Activated effector memory CD4-positive, alpha-beta T cell treated with Interleukin-2 at 50 U/mL for 16 hours (primary cell): ENCODE measurements around the gene PCLAF.
A peak's percentile ranks its signal among the peaks of the same experiment; 100 is the strongest.
"Not testable (repeated sequence)": the region's sequence is repeated elsewhere in the genome, so short reads cannot be mapped to it uniquely, and the experiment has no call there.

Source experiments
- DNase-seq: peaks from one replicate; pipeline ENCODE4 v3.0.0-alpha.2; 2020

The PCLAF gene, protein sequence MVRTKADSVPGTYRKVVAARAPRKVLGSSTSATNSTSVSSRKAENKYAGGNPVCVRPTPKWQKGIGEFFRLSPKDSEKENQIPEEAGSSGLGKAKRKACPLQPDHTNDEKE

GRCh38 chr15:64381000-64381751 is at the start of gene PCLAF:
Gene PCLAF, minus strand, starts transcription at chr15:64381441. Its CDS starts 70 bp downstream, at chr15:64381371.
- peak; percentile 85 for DNase-seq

GRCh38 chr15:64430000-64430735 is 48.9 kb upstream of the PCLAF start:
- peak; percentile 21 for DNase-seq

GRCh38 chr15:64429448-64429847 is 48.2 kb upstream of the PCLAF start:
- DNase-seq = no peak

DNA sequence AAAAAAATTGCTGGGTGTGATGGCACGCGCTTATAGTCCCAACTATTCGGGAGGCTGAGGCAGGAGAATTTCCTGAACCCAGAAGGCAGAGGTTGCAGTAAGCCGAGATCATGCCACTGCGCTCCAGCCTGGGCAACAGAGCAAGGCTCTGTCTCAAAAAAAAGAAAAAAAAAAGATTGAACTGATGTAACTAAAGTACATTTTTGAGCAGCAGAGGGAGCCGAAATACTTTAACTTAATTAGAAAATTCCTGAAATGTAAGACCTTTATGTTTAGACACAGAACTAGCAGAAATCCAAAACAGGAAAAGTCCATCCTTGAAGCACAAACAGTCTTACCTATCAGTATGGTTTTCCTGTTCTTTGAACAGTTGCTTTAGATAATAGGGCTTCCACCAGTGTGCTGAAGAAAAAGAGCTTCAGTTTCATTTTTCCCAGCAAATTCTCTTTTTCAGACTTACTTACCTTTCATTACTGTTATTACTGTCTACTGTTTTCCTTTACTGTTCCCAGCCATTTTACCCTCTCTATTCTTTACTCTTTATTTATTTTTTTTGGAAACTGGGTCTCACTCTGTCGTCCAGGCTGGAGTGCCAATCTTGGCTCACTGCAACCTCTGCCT is 45.7 kb upstream of the PCLAF start:
- no peak for DNase-seq

- no peak for DNase-seq
These were observed 44.0 kb upstream of the PCLAF start for GRCh38 chr15:64425221-64425620.

GRCh38 chr15:64423970-64424369 is 42.7 kb upstream of the PCLAF start:
- no peak for DNase-seq

DNA sequence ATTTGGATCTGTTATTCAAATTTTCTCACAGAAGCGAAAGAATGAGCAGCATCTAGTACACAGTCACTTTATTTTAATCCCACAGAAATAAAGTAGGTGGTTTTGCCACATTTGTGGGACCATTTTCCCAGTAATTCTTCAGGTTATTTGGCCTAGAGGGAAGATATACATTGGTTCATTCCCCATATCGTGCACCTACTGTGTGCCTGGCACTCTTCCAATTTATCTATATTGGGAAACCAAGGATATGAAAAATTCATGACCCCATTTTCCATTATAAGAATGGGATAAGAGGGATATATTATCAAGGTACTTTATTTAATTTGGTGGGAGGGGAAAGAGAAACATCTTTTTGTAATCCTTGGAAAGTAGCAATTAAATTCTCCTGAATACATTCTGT is 41.5 kb upstream of the PCLAF start:
- DNase-seq = no peak

DNA sequence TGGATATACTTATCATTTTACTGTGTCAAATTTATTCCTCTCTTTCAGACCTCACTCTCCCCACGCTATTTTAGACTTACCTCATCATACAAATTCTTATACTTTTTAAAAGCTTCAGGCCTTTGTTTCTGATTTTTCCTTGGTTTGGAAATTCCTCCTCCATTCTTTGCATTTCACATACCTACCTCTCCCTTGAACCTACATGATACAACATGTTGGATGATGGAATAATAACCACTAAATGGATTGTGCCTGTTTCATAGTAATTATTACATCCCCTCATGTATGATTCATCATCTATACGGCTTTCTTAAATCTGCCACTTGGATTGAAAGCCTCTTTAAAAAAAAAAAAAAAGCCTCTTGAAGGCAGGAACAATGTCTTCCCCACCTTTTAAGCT is 31.0 kb upstream of the PCLAF start:
- DNase-seq = no peak

DNA sequence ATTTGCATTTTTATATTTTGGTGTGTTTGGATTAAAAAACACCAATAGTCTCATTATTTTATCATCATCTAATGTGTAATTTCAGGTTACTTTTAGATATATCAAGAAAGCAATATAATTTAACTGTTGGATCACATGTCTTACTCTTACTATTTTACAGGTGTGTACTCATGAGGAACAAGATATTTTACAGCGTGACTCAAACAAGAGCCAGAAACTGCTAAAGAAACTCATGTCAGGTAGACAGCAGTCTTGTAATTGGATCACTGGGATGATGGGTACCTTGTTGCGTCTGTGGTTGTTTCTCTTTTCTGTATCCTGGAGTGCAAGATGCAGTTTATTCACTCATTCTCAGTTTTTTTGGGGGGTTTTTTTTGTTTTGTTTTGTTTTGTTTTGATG is 19.3 kb upstream of the PCLAF start:
- no peak for DNase-seq

- no peak for DNase-seq
These were observed 17.3 kb upstream of the PCLAF start for GRCh38 chr15:64398575-64398974.

- DNase-seq = no peak
These were observed 15.5 kb upstream of the PCLAF start for GRCh38 chr15:64396789-64397188.

GRCh38 chr15:64392471-64392870 is 11.2 kb upstream of the PCLAF start:
- DNase-seq = not testable (repeated sequence)

DNA sequence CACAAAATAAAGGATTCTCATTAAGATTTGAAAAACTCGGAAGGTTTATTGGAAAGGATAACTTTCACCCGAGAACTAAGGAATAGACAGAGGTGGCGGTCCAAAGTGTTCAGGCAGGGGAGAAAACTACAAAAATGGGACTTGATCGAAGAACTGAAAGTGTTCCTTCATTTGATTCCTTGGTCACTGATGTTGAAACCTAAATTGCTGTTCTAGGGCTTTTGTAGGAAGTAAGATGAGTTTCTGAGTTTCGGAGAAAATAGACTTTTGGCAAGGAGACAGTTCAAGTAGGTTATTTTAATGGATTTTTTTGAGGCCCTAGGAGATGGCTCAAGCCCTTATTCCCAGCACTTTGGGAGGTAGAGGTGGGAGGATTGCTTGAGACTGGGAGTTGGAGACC is 7.8 kb upstream of the PCLAF start:
- DNase-seq = no peak

- peak; percentile 96 for DNase-seq
These were observed 6.4 kb upstream of the PCLAF start, which contains the start of gene TRIP4 for GRCh38 chr15:64387562-64388168. Gene TRIP4, plus strand, starts transcription at chr15:64387836. Its CDS starts 28 bp downstream, at chr15:64387864.

- no peak for DNase-seq
These were observed 5.0 kb upstream of the PCLAF start for GRCh38 chr15:64386291-64386690.

DNA sequence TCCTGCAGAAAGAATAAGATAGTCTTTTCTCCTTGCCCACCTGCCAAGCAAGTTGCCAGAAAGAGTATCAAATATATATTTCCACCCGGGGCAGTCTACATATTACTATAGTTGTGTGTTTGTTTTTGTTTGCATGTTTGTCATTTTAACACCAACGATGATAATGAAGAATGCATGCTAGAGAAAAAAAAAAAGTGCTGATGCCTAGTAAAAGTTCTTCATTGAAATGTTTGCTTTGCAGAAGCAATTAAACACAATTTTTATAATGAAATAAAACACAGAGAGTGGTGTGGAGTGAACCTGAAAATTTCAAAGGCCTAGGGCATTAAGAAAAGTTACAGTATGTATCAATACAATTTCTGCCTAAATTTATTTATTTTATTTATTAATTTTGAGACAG is 2.5 kb upstream of the PCLAF start:
- no peak for DNase-seq

- not testable (repeated sequence) for DNase-seq
These were observed 941 bp downstream of the PCLAF start for GRCh38 chr15:64380130-64380870.

- no peak for DNase-seq
These were observed 1.9 kb downstream of the PCLAF start for GRCh38 chr15:64379216-64379960.

GRCh38 chr15:64373360-64373759 is 7.9 kb downstream of the PCLAF start:
- DNase-seq = no peak

- DNase-seq = not testable (repeated sequence)
These were observed 9.9 kb downstream of the PCLAF start for GRCh38 chr15:64371383-64371782.

- no peak for DNase-seq
These were observed 12.1 kb downstream of the PCLAF start for GRCh38 chr15:64369078-64369607.
